ENCODE results near the gene RCN2. TPM values are rescaled to one million over a fixed set of nuclear protein-coding genes. Genes with fewer than 3 reads are reported as not detected.

RCN2 gene
- total and polyA plus RNA-seq, 2 of the 8 experiments (the other 6 are each of a cell fraction or from before 2014, with no cell fraction given) = 65.6 to 137 TPM

- no peak for TF ChIP-seq SP2 (IDR thresholded peaks at IDR 0.05; ENCODE audit: low read length)
- TF ChIP-seq NRF1 (IDR thresholded peaks at IDR 0.05; ENCODE audit: low read depth, low read length) = peak; percentile 87
- TF ChIP-seq GABPA (IDR thresholded peaks at IDR 0.05; ENCODE audit: borderline replicate concordance, insufficient read depth, low read length) = no peak
- TF ChIP-seq SRF (IDR thresholded peaks at IDR 0.05; ENCODE audit: low read depth, low read length) = no peak
- TF ChIP-seq, protein P1, sequence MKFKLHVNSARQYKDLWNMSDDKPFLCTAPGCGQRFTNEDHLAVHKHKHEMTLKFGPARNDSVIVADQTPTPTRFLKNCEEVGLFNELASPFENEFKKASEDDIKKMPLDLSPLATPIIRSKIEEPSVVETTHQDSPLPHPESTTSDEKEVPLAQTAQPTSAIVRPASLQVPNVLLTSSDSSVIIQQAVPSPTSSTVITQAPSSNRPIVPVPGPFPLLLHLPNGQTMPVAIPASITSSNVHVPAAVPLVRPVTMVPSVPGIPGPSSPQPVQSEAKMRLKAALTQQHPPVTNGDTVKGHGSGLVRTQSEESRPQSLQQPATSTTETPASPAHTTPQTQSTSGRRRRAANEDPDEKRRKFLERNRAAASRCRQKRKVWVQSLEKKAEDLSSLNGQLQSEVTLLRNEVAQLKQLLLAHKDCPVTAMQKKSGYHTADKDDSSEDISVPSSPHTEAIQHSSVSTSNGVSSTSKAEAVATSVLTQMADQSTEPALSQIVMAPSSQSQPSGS (IDR thresholded peaks at IDR 0.05; ENCODE audit: low read length) = no peak
- TF ChIP-seq KDM4A (IDR thresholded peaks at IDR 0.05; ENCODE audit: low read depth, low read length, severe bottlenecking) = peak; percentile 53
- no peak for TF ChIP-seq SUZ12 (IDR thresholded peaks at IDR 0.05; ENCODE audit: low read length)
- TF ChIP-seq CREB1 (IDR thresholded peaks at IDR 0.05) = no peak
- no peak for TF ChIP-seq CBX8 (IDR thresholded peaks at IDR 0.05; ENCODE audit: borderline replicate concordance, low read depth, low read length)
- no peak for TF ChIP-seq TAF7 (optimal IDR thresholded peaks at IDR 0.05; ENCODE audit: borderline replicate concordance, low read depth, low read length)
These were observed 26.3 kb upstream of the RCN2 start, which contains the start of gene SCAPER (continued) for GRCh38 chr15:76905013-76905839.

All from H1 (cell line).